Neuronal stem cell (in vitro differentiated cells): ENCODE results near the gene FMN2.

Source experiments
- DNase-seq: peaks from one replicate; pipeline ENCODE4 v3.0.0-alpha.2; 2013; ENCODE audit warnings: low spot score
- H2AFZ ChIP-seq: one replicate; pipeline ENCODE4 v1.6.1; 2013; ENCODE audit warnings: mild to moderate bottlenecking, low read length, inconsistent platforms
- H2AK5ac ChIP-seq: 2 replicates; pipeline ENCODE4 v1.6.1; 2013; ENCODE audit warnings: low read depth, mild to moderate bottlenecking, inconsistent platforms, low read length, moderate library complexity, mixed read lengths
- H2BK120ac ChIP-seq: 2 replicates; pipeline ENCODE4 v1.6.1; 2013; ENCODE audit warnings: low read depth, mild to moderate bottlenecking, inconsistent platforms, low read length, moderate library complexity, mixed read lengths
- H2BK12ac ChIP-seq: one replicate; pipeline ENCODE4 v1.6.1; 2013; ENCODE audit warnings: low read length, inconsistent platforms
- H2BK15ac ChIP-seq: 2 replicates; pipeline ENCODE4 v1.6.1; 2013; ENCODE audit warnings: mild to moderate bottlenecking, low read length, inconsistent platforms, mixed read lengths
- H2BK5ac ChIP-seq: one replicate; pipeline ENCODE4 v1.6.1; 2013; ENCODE audit warnings: inconsistent platforms, mild to moderate bottlenecking, low read length, moderate library complexity
- H3K14ac ChIP-seq: one replicate; pipeline ENCODE4 v1.6.1; 2013; ENCODE audit warnings: low read length, inconsistent platforms
- H3K18ac ChIP-seq: 2 replicates; pipeline ENCODE4 v1.6.1; 2013; ENCODE audit warnings: low read length, inconsistent platforms
- H3K23ac ChIP-seq: 2 replicates; pipeline ENCODE4 v1.6.1; 2013; ENCODE audit warnings: low read depth, mild to moderate bottlenecking, mixed read lengths, low read length, inconsistent platforms; ENCODE audit not compliant: poor library complexity
- H3K27ac ChIP-seq: replicated peaks from 3 replicates; pipeline ENCODE4 v1.5.1; 2013; ENCODE audit warnings: low read length, inconsistent platforms
- H3K27me3 ChIP-seq, 3 experiments: 2 replicates each; pipeline ENCODE4 v1.6.1; 2013; ENCODE audit warnings: low read length in 3 of 3, mild to moderate bottlenecking in 2 of 3, inconsistent platforms in 1 of 3, low read depth in 1 of 3, mixed read lengths in 1 of 3, moderate library complexity in 1 of 3; ENCODE audit not compliant: control insufficient read depth in 3 of 3, insufficient read depth in 3 of 3
- H3K36me3 ChIP-seq, 2 donors: replicated peaks in 1 of 2; 2 replicates each; pipeline ENCODE4 v1.6.1; 2013; ENCODE audit warnings: low read length in 2 of 2; ENCODE audit not compliant: control insufficient read depth in 2 of 2, insufficient read depth in 2 of 2
- H3K4ac ChIP-seq: 2 replicates; pipeline ENCODE4 v1.6.1; 2013; ENCODE audit warnings: inconsistent platforms, mild to moderate bottlenecking, low read length, moderate library complexity
- H3K4me1 ChIP-seq, 2 donors: 1 replicate in 1 of 2; 2 replicates in 1 of 2; pipeline ENCODE4 v1.6.1; 2013; ENCODE audit warnings: low read length in 2 of 2, low read depth in 1 of 2; ENCODE audit not compliant: control insufficient read depth in 2 of 2, insufficient read depth in 1 of 2
- H3K4me2 ChIP-seq: one replicate; pipeline ENCODE4 v1.6.1; 2013; ENCODE audit warnings: mild to moderate bottlenecking, low read length, inconsistent platforms; ENCODE audit not compliant: insufficient read depth, poor library complexity, severe bottlenecking
- H3K4me3 ChIP-seq, 2 donors: 2 replicates each; pipeline ENCODE4 v1.5.1; 2013; ENCODE audit warnings: low read length in 2 of 2, mild to moderate bottlenecking in 2 of 2, inconsistent platforms in 1 of 2, moderate library complexity in 1 of 2
- H3K79me1 ChIP-seq: one replicate; pipeline ENCODE4 v1.6.1; 2013; ENCODE audit warnings: low read depth, mild to moderate bottlenecking, inconsistent platforms, low read length, moderate library complexity
- H3K9ac ChIP-seq: one replicate; pipeline ENCODE4 v1.6.1; 2013; ENCODE audit warnings: mild to moderate bottlenecking, low read depth, low read length, inconsistent platforms; ENCODE audit not compliant: poor library complexity
- H3K9me3 ChIP-seq, 2 donors: replicated peaks in 1 of 2; 2 replicates each; pipeline versions ENCODE3 to v1.6.1; 2013; ENCODE audit warnings: low read length in 2 of 2, mild to moderate bottlenecking in 2 of 2, inconsistent platforms in 1 of 2, low read depth in 1 of 2, mixed read lengths in 1 of 2, moderate library complexity in 1 of 2; ENCODE audit not compliant: control insufficient read depth in 2 of 2, insufficient read depth in 1 of 2
- H4K8ac ChIP-seq: one replicate; pipeline ENCODE4 v1.6.1; 2013; ENCODE audit warnings: low read depth, mild to moderate bottlenecking, inconsistent platforms, low read length, moderate library complexity
- H4K91ac ChIP-seq: one replicate; pipeline ENCODE4 v1.6.1; 2013; ENCODE audit warnings: low read length, low read depth, mild to moderate bottlenecking, inconsistent platforms; ENCODE audit not compliant: poor library complexity
- WGBS, 2 donors: extraction: QIAGEN DNeasy Blood & Tissue Kit; methylation state at CpG; one replicate each; pipeline ENCODE4 v1.1.7; 2013; ENCODE audit warnings: missing lambda C conversion rate in 2 of 2, mixed read lengths in 1 of 2; ENCODE audit not compliant: insufficient read length in 2 of 2, insufficient replicate concordance in 1 of 2; ENCODE audit errors: extremely low coverage in 2 of 2; 5-methylcytosine and 5-hydroxymethylcytosine counted together

Gene FMN2

GRCh38 chr1:240134113-240134512 lies 42.4 kb downstream of the FMN2 start:
- Histone ChIP-seq H3K9me3 (peaks cover 0 to 2% of the 10 kb centered on the region in 2 donors), H2BK12ac (no peak overlapping the region), H3K18ac (no peak overlapping the region), H2BK15ac (no peak overlapping the region), H2BK5ac (no peak overlapping the region), H4K91ac (no peak overlapping the region), H3K23ac (no peak overlapping the region), H3K79me1 (no peaks in the 10 kb centered on the region), H2AFZ (no peak overlapping the region), H3K27ac (no peak overlapping the region), H3K4ac (no peak overlapping the region), H3K4me1 (no peaks in the 10 kb centered on the region), H4K8ac (no peak overlapping the region), H3K27me3 (no peaks in the 10 kb centered on the region), H3K9ac (no peak overlapping the region), H2AK5ac (no peak overlapping the region), H3K4me3 (no peak overlapping the region), H2BK120ac (no peak overlapping the region), H3K14ac (no peak overlapping the region), H3K4me2 (no peak overlapping the region), H3K36me3 (no peaks in the 10 kb centered on the region)
- WGBS, 2 donors = no CpG with 5 or more reads among the region's 1 CpG
- no peak for DNase-seq

- no CpG with 5 or more reads among the region's 2 CpGs for WGBS, 2 donors
- Histone ChIP-seq H2BK15ac (no peak overlapping the region), H3K4me1 (no peaks in the 10 kb centered on the region), H2AK5ac (no peak overlapping the region), H3K27me3 (no peaks in the 10 kb centered on the region), H2BK120ac (no peak overlapping the region), H3K79me1 (no peaks in the 10 kb centered on the region), H4K8ac (no peak overlapping the region), H3K9me3 (peaks cover 0 to 2% of the 10 kb centered on the region in 2 donors), H2AFZ (no peak overlapping the region), H3K4ac (no peak overlapping the region), H3K23ac (no peak overlapping the region), H2BK12ac (no peak overlapping the region), H3K36me3 (no peaks in the 10 kb centered on the region), H3K27ac (no peak overlapping the region), H3K4me2 (no peak overlapping the region), H2BK5ac (no peak overlapping the region), H4K91ac (no peak overlapping the region), H3K4me3 (no peak overlapping the region), H3K9ac (no peak overlapping the region), H3K18ac (no peak overlapping the region), H3K14ac (no peak overlapping the region)
- no peak for DNase-seq
These were observed 42.9 kb downstream of the FMN2 start for GRCh38 chr1:240134596-240134995.

- Histone ChIP-seq H2AFZ (no peak overlapping the region), H3K9ac (no peak overlapping the region), H2BK12ac (no peak overlapping the region), H3K79me1 (no peaks in the 10 kb centered on the region), H3K4me1 (no peaks in the 10 kb centered on the region), H2BK5ac (no peak overlapping the region), H3K18ac (no peak overlapping the region), H3K4ac (no peak overlapping the region), H3K27ac (no peak overlapping the region), H2BK120ac (no peak overlapping the region), H3K4me3 (no peak overlapping the region), H3K36me3 (no peaks in the 10 kb centered on the region), H4K91ac (no peak overlapping the region), H3K27me3 (no peaks in the 10 kb centered on the region), H2AK5ac (no peak overlapping the region), H3K9me3 (peaks cover 0 to 2% of the 10 kb centered on the region in 2 donors), H3K4me2 (no peak overlapping the region), H2BK15ac (no peak overlapping the region), H3K14ac (no peak overlapping the region), H3K23ac (no peak overlapping the region), H4K8ac (no peak overlapping the region)
- WGBS, 2 donors = no CpG with 5 or more reads among the region's 3 CpGs
- no peak for DNase-seq
These were observed 44.7 kb downstream of the FMN2 start for GRCh38 chr1:240136402-240136801.

DNA sequence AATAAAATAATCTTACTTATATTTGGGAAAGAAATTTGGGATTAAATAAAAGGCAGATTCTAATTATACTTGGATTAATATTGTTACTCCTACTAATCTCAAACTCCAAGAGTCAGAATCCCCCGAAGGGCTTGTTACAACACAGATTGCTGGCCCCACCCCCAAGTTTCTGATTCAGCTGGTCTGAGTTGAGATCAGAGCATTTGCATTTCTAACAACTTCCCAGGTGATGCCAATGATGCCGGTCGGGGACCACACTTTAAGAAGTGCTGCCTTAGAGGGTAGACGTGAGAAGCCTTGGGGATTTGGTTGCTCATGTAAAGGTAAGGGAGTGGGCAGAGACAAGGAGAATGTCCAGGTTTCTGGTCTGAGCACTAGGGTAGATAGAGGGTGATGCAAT lies 47.2 kb downstream of the FMN2 start:
- no peak for DNase-seq
- no peak overlapping the region for H2BK12ac ChIP-seq
- H3K4ac ChIP-seq = no peak overlapping the region
- H2BK120ac ChIP-seq = no peak overlapping the region
- WGBS, 2 donors = no CpG with 5 or more reads among the region's 4 CpGs
- no peaks in the 10 kb centered on the region for H3K9me3 ChIP-seq
- no peak overlapping the region for H3K9ac ChIP-seq
- H3K4me2 ChIP-seq = no peak overlapping the region
- H3K4me3 ChIP-seq = no peak overlapping the region
- H3K36me3 ChIP-seq = peaks cover 2 to 5% of the 10 kb centered on the region in 2 donors
- H3K27me3 ChIP-seq = no peaks in the 10 kb centered on the region
- no peak overlapping the region for H2AK5ac ChIP-seq
- H4K8ac ChIP-seq = no peak overlapping the region
- no peak overlapping the region for H2BK5ac ChIP-seq
- H2BK15ac ChIP-seq = no peak overlapping the region
- H2AFZ ChIP-seq = no peak overlapping the region
- no peak overlapping the region for H3K27ac ChIP-seq
- H3K79me1 ChIP-seq = no peaks in the 10 kb centered on the region
- no peak overlapping the region for H3K18ac ChIP-seq
- H3K4me1 ChIP-seq = peaks cover 0 to 2% of the 10 kb centered on the region in 2 donors
- no peak overlapping the region for H3K14ac ChIP-seq
- no peak overlapping the region for H4K91ac ChIP-seq
- H3K23ac ChIP-seq = no peak overlapping the region
